Measurements from ENCODE around the gene SLC10A2.

Gene SLC10A2

GRCh38 chr13:103044056-103044455 lies 22.2 kb downstream of the SLC10A2 start:
- no peak for FAIRE-seq

- no peak for FAIRE-seq
Measured at GRCh38 chr13:103040006-103040405, 26.2 kb downstream of the SLC10A2 start.

GRCh38 chr13:103039183-103039582 lies 27.0 kb downstream of the SLC10A2 start:
- no peak for FAIRE-seq

GRCh38 chr13:103036268-103036667 lies 29.9 kb downstream of the SLC10A2 start:
- no peak for FAIRE-seq

GRCh38 chr13:103033999-103034398 lies 32.2 kb downstream of the SLC10A2 start:
- FAIRE-seq: no peak

- no peak for FAIRE-seq
Measured at GRCh38 chr13:103031332-103031873, 34.8 kb downstream of the SLC10A2 start.

- no peak for FAIRE-seq
Measured at GRCh38 chr13:103030776-103031175, 35.4 kb downstream of the SLC10A2 start.

GRCh38 chr13:103029798-103030197 lies 36.4 kb downstream of the SLC10A2 start:
- FAIRE-seq: no peak

- FAIRE-seq: no peak
Measured at GRCh38 chr13:103022336-103022735, 43.9 kb downstream of the SLC10A2 start.

GRCh38 chr13:103018556-103018955 lies 47.7 kb downstream of the SLC10A2 start:
- FAIRE-seq: no peak

GRCh38 chr13:103012646-103013045 lies 53.6 kb downstream of the SLC10A2 start:
- no peak for FAIRE-seq

GRCh38 chr13:103009051-103009840 lies 57.0 kb downstream of the SLC10A2 start:
- FAIRE-seq: no peak

GRCh38 chr13:103007427-103007762 lies 58.8 kb downstream of the SLC10A2 start:
- no peak for FAIRE-seq

- FAIRE-seq: no peak
Measured at GRCh38 chr13:103006641-103007426, 59.4 kb downstream of the SLC10A2 start.

GRCh38 chr13:103004661-103005345 lies 61.4 kb downstream of the SLC10A2 start:
- no peak for FAIRE-seq

GRCh38 chr13:103003631-103004030 lies 62.6 kb downstream of the SLC10A2 start:
- FAIRE-seq: no peak

GRCh38 chr13:103002279-103002678 lies 63.9 kb downstream of the SLC10A2 start:
- FAIRE-seq: no peak

GRCh38 chr13:103000157-103000556 lies 66.1 kb downstream of the SLC10A2 start:
- FAIRE-seq: no peak

- no peak for FAIRE-seq
Measured at GRCh38 chr13:102999499-102999898, 66.7 kb downstream of the SLC10A2 start.

Measured in islet of Langerhans (tissue), 1 donor.